Measurements from ENCODE around the gene U2AF1.
A peak's percentile ranks its signal among the peaks of the same experiment; 100 is the strongest.
"Not testable (repeated sequence)": the region's sequence is repeated elsewhere in the genome, so short reads cannot be mapped to it uniquely, and the experiment has no call there.

Gene U2AF1, protein sequence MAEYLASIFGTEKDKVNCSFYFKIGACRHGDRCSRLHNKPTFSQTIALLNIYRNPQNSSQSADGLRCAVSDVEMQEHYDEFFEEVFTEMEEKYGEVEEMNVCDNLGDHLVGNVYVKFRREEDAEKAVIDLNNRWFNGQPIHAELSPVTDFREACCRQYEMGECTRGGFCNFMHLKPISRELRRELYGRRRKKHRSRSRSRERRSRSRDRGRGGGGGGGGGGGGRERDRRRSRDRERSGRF

DNA sequence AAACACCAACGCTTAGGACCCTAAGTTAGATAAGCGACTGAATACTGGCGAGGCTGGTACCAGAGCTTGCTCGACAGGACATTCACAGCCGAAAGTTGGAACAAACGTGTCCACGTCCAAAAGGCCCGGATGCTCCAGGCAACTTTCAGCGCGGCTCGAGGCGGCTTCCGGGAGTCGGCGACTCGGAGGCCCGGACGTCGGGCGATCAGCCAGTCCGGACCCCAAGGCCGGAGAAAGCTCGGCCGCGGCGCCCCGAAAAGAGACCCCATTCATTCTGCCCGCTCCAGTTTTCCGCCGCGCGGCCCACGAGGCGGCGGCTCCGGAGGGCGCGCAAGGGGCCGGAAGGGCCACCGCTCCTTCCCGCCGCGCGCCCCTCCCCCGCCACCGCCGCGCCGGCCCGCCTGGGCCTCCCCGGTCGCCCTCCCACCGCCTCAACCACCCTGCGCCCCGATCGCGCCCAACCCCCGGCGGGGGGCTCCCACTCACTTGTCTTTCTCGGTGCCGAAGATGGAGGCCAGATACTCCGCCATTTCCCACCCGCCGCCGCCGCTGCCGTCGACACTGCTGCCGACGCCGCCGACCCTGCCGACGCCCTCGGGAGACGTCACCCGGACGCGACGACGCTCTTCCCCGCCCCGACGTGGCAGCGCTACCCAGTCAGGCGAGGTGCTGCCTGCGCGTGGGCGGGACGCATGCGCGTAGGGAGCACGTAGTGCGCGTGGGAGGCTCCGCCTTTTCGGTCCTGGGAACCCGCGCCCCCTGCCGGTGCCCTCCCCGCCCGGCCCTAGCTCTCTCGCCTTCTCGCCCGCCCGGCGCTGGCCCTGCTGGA is at the start of gene U2AF1:
U2AF1 (minus strand) TSS at position 606 of the 829 bp plus-strand sequence; CDS start at position 530, 76 bp downstream.
- peak; percentile 42; the same call in 1 of the 2 replicates for TF ChIP-seq CREB1 (IDR thresholded peaks at IDR 0.05; ENCODE audit: low read depth)

DNA sequence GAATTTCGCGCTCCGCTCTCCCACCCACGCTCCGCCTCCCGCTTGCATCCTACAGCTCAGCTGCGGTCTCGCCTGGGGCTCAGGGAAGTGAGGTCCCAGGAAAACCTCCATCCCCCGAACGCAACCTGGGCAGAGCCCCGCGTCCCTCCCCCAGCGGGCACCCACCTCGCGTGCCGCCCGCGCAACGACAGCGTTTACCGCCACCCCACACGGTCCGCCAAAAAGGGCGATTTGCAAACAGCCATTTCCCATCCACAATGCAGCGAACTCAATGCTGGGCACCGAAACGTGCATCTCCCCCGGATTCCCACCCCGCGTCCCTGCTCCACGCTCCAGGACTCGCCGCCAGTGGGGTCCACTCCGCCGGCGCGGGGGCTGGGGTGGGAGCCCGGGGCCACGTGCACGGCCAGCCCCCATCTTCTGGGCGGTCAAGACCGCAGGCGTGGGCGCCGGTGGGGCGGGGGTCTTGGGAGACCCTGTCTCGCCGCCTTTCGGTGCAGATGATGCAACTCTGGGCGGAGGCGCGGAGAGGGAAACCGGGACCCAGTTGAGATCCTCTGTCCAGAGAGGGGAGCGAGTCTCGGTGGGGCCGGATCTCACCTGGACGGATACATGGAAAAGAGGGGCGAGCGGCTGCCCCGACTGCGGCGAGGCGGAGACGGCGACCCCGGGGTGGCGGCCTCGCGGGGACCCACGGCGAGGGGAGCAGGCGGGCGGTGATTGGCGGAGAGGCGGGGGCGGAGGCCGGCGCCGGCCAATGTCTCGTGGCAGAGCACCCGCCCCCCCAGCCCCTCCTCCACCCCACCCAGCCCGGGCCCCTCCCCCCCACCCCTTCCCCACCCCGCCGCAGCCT is 32.0 kb downstream of the U2AF1 start, which contains the start of gene CBS:
CBS (minus strand) TSS at position 666 of the 853 bp plus-strand sequence. CDS start 3,642 bp downstream, outside the sequence.
- TF ChIP-seq ZBTB7A (IDR thresholded peaks at IDR 0.05; ENCODE audit: low read depth); FOXM1 (IDR thresholded peaks at IDR 0.05; ENCODE audit: borderline replicate concordance, low read depth); CEBPB (IDR thresholded peaks at IDR 0.05): not testable (repeated sequence)
